K562 (cell line): ENCODE measurements around the gene H2BK1. TPM values are rescaled to one million over a fixed set of nuclear protein-coding genes. Genes with fewer than 3 reads are reported as not detected.
A peak's percentile ranks its signal among the peaks of the same experiment; 100 is the strongest.

ENCODE experiments used
- ATAC-seq: fragments of 200-7000 bp; cut with Tn5 transposase; 3 replicates; pipeline ENCODE4 v1.9.1; 2020; ENCODE audit warnings: moderate library complexity
- BruUV-seq: library from RNA; stranded (reverse); fragments of 400-500 nt; replicated peaks from 2 replicates; lab custom pipeline; 2021; lab: Mats Ljungman, UMichigan
- CTCF ChIA-PET: fragments of 300-600 bp; formaldehyde crosslinking; extraction: SDS; loops from one replicate; lab custom pipeline; 2021; ENCODE audit warnings: low intra/inter-chr PET ratio; lab: Yijun Ruan, JAX
- POLR2A ChIA-PET: fragments of 300-600, 350-650 bp; sonication (Branson Sonifier 250); formaldehyde crosslinking; extraction: SDS; loops from one replicate; lab custom pipeline; 2021; ENCODE audit warnings: antibody characterized with exemption, inconsistent platforms; lab: Yijun Ruan, JAX
- DNase-seq, 4 experiments: peaks; one replicate each; pipeline versions ENCODE4 v3.0.0 to v3.0.0-alpha.2; 2011 to 2018; ENCODE audit warnings: low spot score in 3 of 4, mixed read lengths in 3 of 4; ENCODE audit errors: extremely low read depth in 1 of 4
- FAIRE-seq: peaks from 2 replicates; lab custom pipeline; 2011; peaks lifted over from hg19 to GRCh38; lab: Jason Lieb, UNC
- H2AFZ ChIP-seq: 2 replicates; pipeline ENCODE4 v1.6.0; 2011; ENCODE audit warnings: low read depth, low read length, control low read depth, inconsistent platforms
- H3K27ac ChIP-seq: fragments of 200-600 bp; 3 replicates; pipeline ENCODE4 v1.8.0; 2011; ENCODE audit warnings: low read depth, mild to moderate bottlenecking, control low read depth, inconsistent platforms, low read length, moderate library complexity, mixed read lengths; ENCODE audit errors: extremely low read depth
- H3K27me3 ChIP-seq, 2 experiments: fragments of 300-600 bp in 1 of 2; 2 replicates in 1 of 2; 3 replicates in 1 of 2; pipeline versions ENCODE4 v1.6.0 to v1.8.0; 2011; ENCODE audit warnings: inconsistent platforms in 2 of 2, low read length in 2 of 2, mild to moderate bottlenecking in 1 of 2, mixed read lengths in 1 of 2, moderate library complexity in 1 of 2; ENCODE audit not compliant: control insufficient read depth in 2 of 2, insufficient read depth in 2 of 2
- H3K36me3 ChIP-seq: fragments of 300-600 bp; 3 replicates; pipeline ENCODE4 v1.8.0; 2011; ENCODE audit warnings: mild to moderate bottlenecking, low read length, inconsistent platforms; ENCODE audit not compliant: control insufficient read depth, insufficient read depth
- H3K4me1 ChIP-seq, 2 experiments: fragments of 200-600 bp in 1 of 2; replicated peaks in 1 of 2; 2 replicates in 1 of 2; 3 replicates in 1 of 2; pipeline versions ENCODE4 v1.5.1 to v1.8.0; 2011; ENCODE audit warnings: inconsistent platforms in 2 of 2, low read length in 2 of 2, mild to moderate bottlenecking in 1 of 2, mixed read lengths in 1 of 2, moderate library complexity in 1 of 2; ENCODE audit not compliant: control insufficient read depth in 2 of 2, insufficient read depth in 2 of 2
- H3K4me2 ChIP-seq: 2 replicates; pipeline ENCODE4 v1.6.1; 2011; ENCODE audit warnings: low read length, control low read depth, inconsistent platforms, mixed read lengths; ENCODE audit not compliant: insufficient read depth
- H3K4me3 ChIP-seq: fragments of 200-600 bp; sonication (generic), shearing (Covaris generic); 2 replicates; pipeline ENCODE4 v1.5.1; 2016; ENCODE audit warnings: control low read depth, inconsistent platforms
- H3K79me2 ChIP-seq: fragments of 200-600 bp; 3 replicates; pipeline ENCODE4 v1.8.0; 2011; ENCODE audit warnings: low read length, inconsistent platforms; ENCODE audit not compliant: control insufficient read depth, insufficient read depth
- H3K9ac ChIP-seq, 2 experiments: 2 replicates each; pipeline versions ENCODE4 v1.6.0 to v1.6.1; 2011; ENCODE audit warnings: low read depth in 2 of 2, low read length in 2 of 2, control low read depth in 1 of 2, inconsistent platforms in 1 of 2, mild to moderate bottlenecking in 1 of 2, mixed read lengths in 1 of 2; ENCODE audit not compliant: insufficient read depth in 1 of 2
- H3K9me1 ChIP-seq: one replicate; pipeline ENCODE4 v1.6.0; 2011; ENCODE audit warnings: inconsistent platforms, mild to moderate bottlenecking, low read length, moderate library complexity; ENCODE audit not compliant: control insufficient read depth, insufficient read depth
- H3K9me3 ChIP-seq: replicated peaks from 2 replicates; pipeline ENCODE4 v1.5.1; 2011; ENCODE audit warnings: low read depth, low read length, inconsistent platforms; ENCODE audit not compliant: control insufficient read depth, insufficient read depth
- H4K20me1 ChIP-seq: replicated peaks from 2 replicates; pipeline ENCODE4 v1.6.1; 2011; ENCODE audit warnings: low read length, inconsistent platforms, mixed read lengths; ENCODE audit not compliant: control insufficient read depth, insufficient read depth
- CHD1 ChIP-seq: fragments of 200-600 bp; sonication (generic); IDR thresholded peaks from one replicate; pipeline ENCODE4 v1.6.1; 2012; ENCODE audit warnings: mild to moderate bottlenecking, moderate library complexity, low read length, inconsistent platforms
- DNMT1 ChIP-seq: fragments of 450-650 bp; IDR thresholded peaks from 2 replicates; pipeline ENCODE4 v1.6.1; 2016; ENCODE audit warnings: antibody characterized with exemption, mild to moderate bottlenecking
- ETV1 ChIP-seq: fragments of 450-650 bp; conservative IDR thresholded peaks from 2 replicates; pipeline ENCODE4 v1.6.1; 2016; ENCODE audit warnings: missing genetic modification characterization, control low read depth, low read depth, missing compliant biosample characterization
- HDAC3 ChIP-seq: fragments of 450-650 bp; IDR thresholded peaks from 2 replicates; pipeline ENCODE4 v1.6.1; 2018; ENCODE audit warnings: borderline replicate concordance, mild to moderate bottlenecking, moderate library complexity; ENCODE audit not compliant: partially characterized antibody
- HLTF ChIP-seq: fragments of 450-650 bp; IDR thresholded peaks from 2 replicates; pipeline ENCODE4 v1.6.1; 2016
- NONO ChIP-seq, 2 experiments: fragments of 200-400 bp in 1 of 2; fragments of 450-650 bp in 1 of 2; formaldehyde crosslinking in 1 of 2; IDR thresholded peaks; 2 replicates each; pipeline ENCODE4 v1.6.1; 2017; ENCODE audit warnings: low read depth in 2 of 2, mild to moderate bottlenecking in 2 of 2, moderate library complexity in 2 of 2, low read length in 1 of 2
- NR2C2 ChIP-seq, 2 experiments: fragments of 200-800 bp in 1 of 2; sonication (Bioruptor generic) in 1 of 2; sonication (generic) in 1 of 2; formaldehyde crosslinking in 1 of 2; IDR thresholded peaks; 2 replicates each; pipeline versions ENCODE4 v1.6.1 to v1.8.0; 2016 to 2022; ENCODE audit warnings: mild to moderate bottlenecking in 1 of 2, missing compliant biosample characterization in 1 of 2, missing genetic modification characterization in 1 of 2, missing genetic modification reagents in 1 of 2
- SAFB ChIP-seq: fragments of 200-400 bp; formaldehyde crosslinking; IDR thresholded peaks from 2 replicates; pipeline ENCODE4 v1.6.1; 2017; ENCODE audit warnings: low read depth, low read length, borderline replicate concordance
- SMC3 ChIP-seq: conservative IDR thresholded peaks from 2 replicates; pipeline ENCODE4 v1.6.1; 2011; ENCODE audit warnings: low read depth, low read length, improper control_type of control experiment; ENCODE audit not compliant: insufficient read depth
- ZBTB1 ChIP-seq: sonication (generic); formaldehyde crosslinking; IDR thresholded peaks from 2 replicates; pipeline ENCODE4 v1.8.1; 2023; ENCODE audit warnings: missing genetic modification reagents, low read depth, mild to moderate bottlenecking, borderline replicate concordance
- ZNF121 ChIP-seq: sonication (generic); formaldehyde crosslinking; conservative IDR thresholded peaks from 2 replicates; pipeline ENCODE4 v1.8.0; 2022; ENCODE audit warnings: missing genetic modification reagents
- ZNF583 ChIP-seq: fragments of 250-450 bp; sonication (Bioruptor Pico); IDR thresholded peaks from 2 replicates; pipeline ENCODE4 v1.4.0; 2020
- ZNF696 ChIP-seq: fragments of 250-450 bp; sonication (Bioruptor Pico); conservative IDR thresholded peaks from 2 replicates; pipeline ENCODE4 v1.4.0; 2020; ENCODE audit warnings: mild to moderate bottlenecking, moderate library complexity
- WGBS: fragments of 100-300 bp; shearing (Covaris generic); methylation state at CpG from one replicate; pipeline ENCODE4 v1.1.6; 2016; ENCODE audit warnings: low coverage, mixed read lengths; ENCODE audit not compliant: insufficient coverage; ENCODE audit errors: missing lambda C conversion rate; 5-methylcytosine and 5-hydroxymethylcytosine counted together
- in situ Hi-C: fragments of 300-500 bp; cut with MboI; formaldehyde crosslinking; loops from 4 replicates; pipeline ENCODE4 v1.15.0; 2018; ENCODE audit warnings: inconsistent platforms, mixed read lengths
- intact Hi-C: fragments of 100-400 bp; cut with micrococcal nuclease; formaldehyde crosslinking; loops from 2 replicates; pipeline ENCODE4 v1.14.2; 2022
- polyA plus RNA-seq, 8 experiments: library from polyadenylated mRNA; depleted of rRNA in 4 of 8; stranded (reverse) in 5 of 8; unstranded in 3 of 8; fragments of >200 nt; fragmentation: Nextera tagmentation in 2 of 8; fragmentation: Illumina TruSeq in 1 of 8; extraction: Ambion mirVana in 2 of 8; extraction: Trizol in 1 of 8; gene quantifications; 2 replicates each; pipeline versions ENCODE4 v1.2.1 to v1.2.3, GENCODE V29; 2011 to 2014; ENCODE audit warnings: inconsistent platforms in 1 of 8, missing spikeins in 1 of 8
- total RNA-seq, 7 experiments: library from RNA; depleted of rRNA in 6 of 7; stranded (reverse); fragments of >200 nt in 6 of 7; fragmentation: Illumina TruSeq in 2 of 7; extraction: Trizol in 2 of 7; gene quantifications; 2 replicates each; pipeline versions ENCODE4 v1.2.1 to v1.2.3, GENCODE V29; 2011 to 2021; ENCODE audit warnings: low replicate concordance in 1 of 7
- TF ChIP-seq, protein P1 (sequence below): sonication (generic); formaldehyde crosslinking; IDR thresholded peaks from 2 replicates; pipeline ENCODE4 v1.8.0; 2023; ENCODE audit warnings: mild to moderate bottlenecking, missing genetic modification reagents
- TF ChIP-seq, protein P2 (sequence below): sonication (generic); formaldehyde crosslinking; IDR thresholded peaks from 2 replicates; pipeline ENCODE4 v1.8.0; 2022; ENCODE audit warnings: mild to moderate bottlenecking, low read depth, missing genetic modification reagents
- TF ChIP-seq, protein P3 (sequence below), 2 experiments: fragments of 200-800 bp in 1 of 2; sonication (Bioruptor generic) in 1 of 2; sonication (generic) in 1 of 2; formaldehyde crosslinking in 1 of 2; IDR thresholded peaks in 1 of 2; conservative IDR thresholded peaks in 1 of 2; 2 replicates each; pipeline versions ENCODE4 v1.5.0 to v1.6.1; 2016 to 2020; ENCODE audit warnings: missing compliant biosample characterization in 1 of 2, missing genetic modification characterization in 1 of 2, missing genetic modification reagents in 1 of 2

The H2BK1 gene
- total and polyA plus RNA-seq, 9 of the 15 experiments (the other 6 are each of a cell fraction or from before 2014, with no cell fraction given) = not detected

DNA sequence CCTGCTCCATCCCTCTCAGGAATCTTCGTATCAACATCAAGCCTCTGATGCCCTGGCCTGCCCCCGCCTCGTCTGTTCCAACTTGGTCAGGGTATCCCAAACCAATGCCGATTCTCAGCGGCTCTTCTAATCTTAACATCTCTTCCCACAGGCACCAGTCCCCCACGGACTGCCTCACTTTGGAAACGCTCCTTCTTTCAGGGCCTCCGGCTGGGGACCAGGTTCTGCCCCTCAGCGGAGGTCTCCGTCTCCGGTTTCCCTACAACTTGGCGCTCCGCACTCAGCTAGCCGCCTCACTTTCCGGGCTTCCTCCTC is 16.2 kb upstream of the H2BK1 start (continued):
- TF ChIP-seq DNMT1 (no peak), HDAC3 (no peak), ZNF696 (CRISPR knock-in tag) (no peak), HLTF (no peak), CHD1 (peak; percentile 49)
- TF ChIP-seq, protein P1, sequence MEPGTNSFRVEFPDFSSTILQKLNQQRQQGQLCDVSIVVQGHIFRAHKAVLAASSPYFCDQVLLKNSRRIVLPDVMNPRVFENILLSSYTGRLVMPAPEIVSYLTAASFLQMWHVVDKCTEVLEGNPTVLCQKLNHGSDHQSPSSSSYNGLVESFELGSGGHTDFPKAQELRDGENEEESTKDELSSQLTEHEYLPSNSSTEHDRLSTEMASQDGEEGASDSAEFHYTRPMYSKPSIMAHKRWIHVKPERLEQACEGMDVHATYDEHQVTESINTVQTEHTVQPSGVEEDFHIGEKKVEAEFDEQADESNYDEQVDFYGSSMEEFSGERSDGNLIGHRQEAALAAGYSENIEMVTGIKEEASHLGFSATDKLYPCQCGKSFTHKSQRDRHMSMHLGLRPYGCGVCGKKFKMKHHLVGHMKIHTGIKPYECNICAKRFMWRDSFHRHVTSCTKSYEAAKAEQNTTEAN (CRISPR knock-in tag) = peak; percentile 69; the same call in 1 of the 2 replicates

DNA sequence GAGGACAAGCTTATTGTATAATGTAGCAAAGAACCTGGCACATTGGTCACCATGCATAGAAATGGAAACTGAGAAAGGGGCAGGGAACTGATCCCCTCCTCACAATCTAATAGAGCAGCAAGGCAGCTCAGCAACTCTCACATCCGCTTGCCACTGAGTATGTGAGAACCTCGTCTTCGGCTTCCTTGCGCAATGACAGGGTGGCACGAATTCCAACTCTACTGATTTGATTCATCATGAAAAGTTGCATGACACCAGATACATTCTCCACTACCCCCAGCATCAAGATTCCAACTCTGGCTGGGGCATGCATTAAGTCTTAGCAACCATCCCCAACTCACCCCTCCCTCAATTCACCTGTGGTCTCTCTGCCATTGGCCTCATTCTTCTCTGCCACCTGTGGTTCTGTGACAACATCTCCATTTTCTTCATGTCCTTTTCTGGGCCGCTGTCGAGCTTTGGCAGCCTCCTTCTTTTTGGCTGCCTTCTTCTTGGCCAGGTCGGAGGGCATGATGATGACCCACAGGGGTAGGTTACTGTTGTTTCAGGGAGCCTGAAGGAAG is 15.7 kb upstream of the H2BK1 start:
- H3K9ac ChIP-seq = peak overlapping the region; percentile 89 to 97
- H3K9me1 ChIP-seq = peaks cover 6% of the 10 kb centered on the region
- ChIA-PET POLR2A (interaction anchor here (0.9 to 3.6 kb wide), 6 partner anchors 8 to 165 kb away, joined by 3 to 36 read pairs (median 4); no protein-coding TSS in a partner anchor), CTCF (interaction anchor here (0.7 kb wide), 1 partner anchor 22 kb away, joined by 3 read pairs; no protein-coding TSS in a partner anchor)
- no peak for ATAC-seq
- H3K36me3 ChIP-seq = peaks cover 51% of the 10 kb centered on the region
- H3K27ac ChIP-seq = peak overlapping the region; percentile 67; the same call in 2 of the 3 replicates
- intact Hi-C loops (loop anchor here (2.0 kb wide), 2 partner anchors 19 to 197 kb away; partner anchors contain the start of gene ABCB8), in situ Hi-C loops (no loop called here)
- H4K20me1 ChIP-seq = no peaks in the 10 kb centered on the region
- no peak for DNase-seq
- no peaks in the 10 kb centered on the region for H3K27me3 ChIP-seq
- H3K4me1 ChIP-seq = peaks cover 20 to 22% of the 10 kb centered on the region in 2 experiments; a peak in 4 of 5 replicates
- H3K79me2 ChIP-seq = peaks cover 23% of the 10 kb centered on the region
- WGBS = 46% methylated on average over 8 of the region's 8 CpGs
- no TSS peak for BruUV-seq
- H3K4me3 ChIP-seq = peak overlapping the region; percentile 82
- peak overlapping the region; percentile 92 for H3K4me2 ChIP-seq
- no peak for FAIRE-seq
- no peak overlapping the region for H2AFZ ChIP-seq
- no peaks in the 10 kb centered on the region for H3K9me3 ChIP-seq
- TF ChIP-seq ZBTB1 (CRISPR knock-in tag) (no peak), ZNF121 (no peak), SMC3 (no peak), ETV1 (tag) (no peak), NONO (IDR thresholded peaks at IDR 0.05; ENCODE audit: low read depth in 2 of 2, low read length in 1 of 2) (no peak), NR2C2 (CRISPR knock-in tag; IDR thresholded peaks at IDR 0.05) (peak; percentile 54; the same call in 1 of the 2 replicates), NR2C2 (tag; IDR thresholded peaks at IDR 0.05) (no peak), SAFB (no peak), ZNF583 (CRISPR knock-in tag) (no peak)
- TF ChIP-seq, protein P2, sequence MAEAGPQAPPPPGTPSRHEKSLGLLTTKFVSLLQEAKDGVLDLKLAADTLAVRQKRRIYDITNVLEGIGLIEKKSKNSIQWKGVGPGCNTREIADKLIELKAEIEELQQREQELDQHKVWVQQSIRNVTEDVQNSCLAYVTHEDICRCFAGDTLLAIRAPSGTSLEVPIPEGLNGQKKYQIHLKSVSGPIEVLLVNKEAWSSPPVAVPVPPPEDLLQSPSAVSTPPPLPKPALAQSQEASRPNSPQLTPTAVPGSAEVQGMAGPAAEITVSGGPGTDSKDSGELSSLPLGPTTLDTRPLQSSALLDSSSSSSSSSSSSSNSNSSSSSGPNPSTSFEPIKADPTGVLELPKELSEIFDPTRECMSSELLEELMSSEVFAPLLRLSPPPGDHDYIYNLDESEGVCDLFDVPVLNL (CRISPR knock-in tag) = peak; percentile 62; the same call in 1 of the 2 replicates
- TF ChIP-seq, protein P3, sequence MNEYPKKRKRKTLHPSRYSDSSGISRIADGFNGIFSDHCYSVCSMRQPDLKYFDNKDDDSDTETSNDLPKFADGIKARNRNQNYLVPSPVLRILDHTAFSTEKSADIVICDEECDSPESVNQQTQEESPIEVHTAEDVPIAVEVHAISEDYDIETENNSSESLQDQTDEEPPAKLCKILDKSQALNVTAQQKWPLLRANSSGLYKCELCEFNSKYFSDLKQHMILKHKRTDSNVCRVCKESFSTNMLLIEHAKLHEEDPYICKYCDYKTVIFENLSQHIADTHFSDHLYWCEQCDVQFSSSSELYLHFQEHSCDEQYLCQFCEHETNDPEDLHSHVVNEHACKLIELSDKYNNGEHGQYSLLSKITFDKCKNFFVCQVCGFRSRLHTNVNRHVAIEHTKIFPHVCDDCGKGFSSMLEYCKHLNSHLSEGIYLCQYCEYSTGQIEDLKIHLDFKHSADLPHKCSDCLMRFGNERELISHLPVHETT (CRISPR knock-in tag; conservative IDR thresholded peaks at IDR 0.05 in 1 of 2, IDR thresholded peaks at IDR 0.05 in 1 of 2) = no peak
